Islet precursor cell (in vitro differentiated cells): Measurements from ENCODE around the gene MFSD11.
"Not testable (repeated sequence)": the region's sequence is repeated elsewhere in the genome, so short reads cannot be mapped to it uniquely, and the experiment has no call there.

Experiments used
- DNase-seq: peaks from one replicate; pipeline ENCODE4 v3.0.0-alpha.2; 2018

Gene MFSD11

GRCh38 chr17:76709077-76709950 is 28.6 kb upstream of the MFSD11 start:
- peak; percentile 100 for DNase-seq

GRCh38 chr17:76709951-76710862 is 27.7 kb upstream of the MFSD11 start:
- DNase-seq = peak; percentile 75

GRCh38 chr17:76710863-76711611 is 26.9 kb upstream of the MFSD11 start, which contains the start of gene MXRA7:
TSS of gene MXRA7 (minus strand) at chr17:76710965. CDS start at chr17:76710946, 19 bp downstream.
- DNase-seq = peak; percentile 91

- DNase-seq = not testable (repeated sequence)
Measured at GRCh38 chr17:76712321-76712720, 25.6 kb upstream of the MFSD11 start.

- no peak for DNase-seq
Measured at GRCh38 chr17:76713765-76714164, 24.2 kb upstream of the MFSD11 start.

GRCh38 chr17:76714336-76714735 is 23.6 kb upstream of the MFSD11 start:
- DNase-seq = no peak

- DNase-seq = peak; percentile 77
Measured at GRCh38 chr17:76714822-76715495, 23.0 kb upstream of the MFSD11 start.

- DNase-seq = no peak
Measured at GRCh38 chr17:76715496-76715830, 22.5 kb upstream of the MFSD11 start.

GRCh38 chr17:76716146-76716838 is 21.6 kb upstream of the MFSD11 start:
- DNase-seq = peak; percentile 73

- no peak for DNase-seq
Measured at GRCh38 chr17:76716839-76717215, 21.1 kb upstream of the MFSD11 start.

- no peak for DNase-seq
Measured at GRCh38 chr17:76718516-76718915, 19.4 kb upstream of the MFSD11 start.

- no peak for DNase-seq
Measured at GRCh38 chr17:76720211-76720610, 17.7 kb upstream of the MFSD11 start.

- no peak for DNase-seq
Measured at GRCh38 chr17:76720941-76721340, 17.0 kb upstream of the MFSD11 start.

GRCh38 chr17:76721463-76721862 is 16.5 kb upstream of the MFSD11 start:
- DNase-seq = no peak

- DNase-seq = no peak
Measured at GRCh38 chr17:76722279-76722678, 15.6 kb upstream of the MFSD11 start.

GRCh38 chr17:76722977-76723376 is 14.9 kb upstream of the MFSD11 start:
- DNase-seq = not testable (repeated sequence)

- DNase-seq = no peak
Measured at GRCh38 chr17:76723812-76724211, 14.1 kb upstream of the MFSD11 start.

GRCh38 chr17:76725580-76726230 is 12.2 kb upstream of the MFSD11 start:
- peak; percentile 76 for DNase-seq

- peak; percentile 99 for DNase-seq
Measured at GRCh38 chr17:76726231-76726775, 11.6 kb upstream of the MFSD11 start, which contains the start of gene JMJD6. TSS of gene JMJD6 (minus strand) at chr17:76726606. CDS start at chr17:76726475, 131 bp downstream.
